IMR-90 (cell line): ENCODE data around the gene CDC5L. TPM values are rescaled to one million over a fixed set of nuclear protein-coding genes. Genes with fewer than 3 reads are reported as not detected.
A peak's percentile ranks its signal among the peaks of the same experiment; 100 is the strongest.

Experiments used
- ATAC-seq: fragments of 200-7000 bp; cut with Tn5 transposase; 2 replicates; pipeline ENCODE4 v1.9.1; 2020; ENCODE audit warnings: low read depth, mild to moderate bottlenecking, moderate library complexity
- BruUV-seq: library from RNA; stranded (reverse); fragments of 400-500 nt; replicated peaks from 2 replicates; lab custom pipeline; 2021; lab: Mats Ljungman, UMichigan
- CTCF ChIA-PET: fragments of 300-600 bp; formaldehyde crosslinking; extraction: SDS; loops from one replicate; lab custom pipeline; 2021; ENCODE audit warnings: antibody characterized with exemption; lab: Yijun Ruan, JAX
- POLR2A ChIA-PET: fragments of 300-600 bp; sonication (Branson Sonifier 250); formaldehyde crosslinking; loops from one replicate; lab custom pipeline; 2022; ENCODE audit warnings: antibody characterized with exemption; ENCODE audit not compliant: unreplicated experiment; lab: Charles Lee
- DNase-seq: peaks from one replicate; pipeline ENCODE4 v3.0.0; 2013
- H2AFZ ChIP-seq: replicated peaks from 2 replicates; pipeline ENCODE3; 2013; ENCODE audit warnings: low read length, mild to moderate bottlenecking; ENCODE audit not compliant: poor library complexity
- H2AK5ac ChIP-seq: 2 replicates; pipeline ENCODE4 v1.6.1; 2013; ENCODE audit warnings: low read depth, low read length, inconsistent platforms
- H2AK9ac ChIP-seq: replicated peaks from 2 replicates; pipeline ENCODE3; 2013; ENCODE audit warnings: mild to moderate bottlenecking, low read depth, low read length, moderate library complexity; ENCODE audit not compliant: poor library complexity
- H2BK120ac ChIP-seq: 2 replicates; pipeline ENCODE4 v1.6.1; 2013; ENCODE audit warnings: low read depth, low read length, inconsistent platforms
- H2BK15ac ChIP-seq: 3 replicates; pipeline ENCODE4 v1.6.1; 2013; ENCODE audit warnings: low read depth, low read length, inconsistent platforms
- H2BK20ac ChIP-seq: 2 replicates; pipeline ENCODE4 v1.6.1; 2013; ENCODE audit warnings: low read depth, mild to moderate bottlenecking, inconsistent platforms, low read length, moderate library complexity
- H2BK5ac ChIP-seq: 2 replicates; pipeline ENCODE4 v1.6.1; 2013; ENCODE audit warnings: mild to moderate bottlenecking, low read depth, low read length, inconsistent platforms; ENCODE audit not compliant: poor library complexity, severe bottlenecking
- H3K14ac ChIP-seq: replicated peaks from 2 replicates; pipeline ENCODE4 v1.6.1; 2013; ENCODE audit warnings: low read depth, low read length, inconsistent platforms
- H3K18ac ChIP-seq: 2 replicates; pipeline ENCODE4 v1.6.1; 2013; ENCODE audit warnings: low read depth, low read length, control low read depth
- H3K23ac ChIP-seq: 2 replicates; pipeline ENCODE4 v1.6.1; 2013; ENCODE audit warnings: low read depth, low read length, inconsistent platforms
- H3K27ac ChIP-seq: 2 replicates; pipeline ENCODE4 v1.5.1; 2013; ENCODE audit warnings: mild to moderate bottlenecking, control low read depth, low read length; ENCODE audit not compliant: insufficient read depth
- H3K27me3 ChIP-seq: 2 replicates; pipeline ENCODE4 v1.6.1; 2013; ENCODE audit warnings: low read length; ENCODE audit not compliant: control insufficient read depth, insufficient read depth
- H3K36me3 ChIP-seq: 2 replicates; pipeline ENCODE4 v1.6.1; 2013; ENCODE audit warnings: low read length, mixed read lengths; ENCODE audit not compliant: control insufficient read depth, insufficient read depth
- H3K4ac ChIP-seq: 2 replicates; pipeline ENCODE4 v1.6.1; 2013; ENCODE audit warnings: low read depth, low read length, inconsistent platforms
- H3K4me1 ChIP-seq: 2 replicates; pipeline ENCODE4 v1.6.1; 2013; ENCODE audit warnings: low read length, mixed read lengths; ENCODE audit not compliant: control insufficient read depth, insufficient read depth
- H3K4me2 ChIP-seq: 2 replicates; pipeline ENCODE4 v1.6.1; 2013; ENCODE audit warnings: low read depth, mild to moderate bottlenecking, control low read depth, low read length, moderate library complexity
- H3K4me3 ChIP-seq: 2 replicates; pipeline ENCODE4 v1.5.1; 2013; ENCODE audit warnings: low read depth, mild to moderate bottlenecking, control low read depth, low read length, moderate library complexity; ENCODE audit not compliant: insufficient read depth
- H3K56ac ChIP-seq: 2 replicates; pipeline ENCODE4 v1.6.1; 2013; ENCODE audit warnings: low read length, inconsistent platforms; ENCODE audit not compliant: insufficient read depth; ENCODE audit errors: extremely low read depth
- H3K79me1 ChIP-seq, 2 experiments: 2 replicates each; pipeline ENCODE4 v1.6.1; 2013; ENCODE audit warnings: low read length in 2 of 2, inconsistent platforms in 1 of 2, low read depth in 1 of 2
- H3K9ac ChIP-seq: 2 replicates; pipeline ENCODE4 v1.6.1; 2013; ENCODE audit warnings: low read depth, low read length, control low read depth
- H3K9me1 ChIP-seq: 2 replicates; pipeline ENCODE4 v1.6.1; 2013; ENCODE audit warnings: low read length, inconsistent platforms; ENCODE audit not compliant: insufficient read depth
- H3K9me3 ChIP-seq: 2 replicates; pipeline ENCODE4 v1.6.1; 2013; ENCODE audit warnings: low read length; ENCODE audit not compliant: control insufficient read depth, insufficient read depth
- H4K20me1 ChIP-seq: 2 replicates; pipeline ENCODE4 v1.6.1; 2013; ENCODE audit warnings: low read length, inconsistent platforms; ENCODE audit not compliant: insufficient read depth
- H4K5ac ChIP-seq: 2 replicates; pipeline ENCODE4 v1.6.1; 2013; ENCODE audit warnings: mild to moderate bottlenecking, low read depth, low read length, control low read depth
- H4K8ac ChIP-seq, 2 experiments: 2 replicates each; pipeline ENCODE4 v1.6.1; 2013; ENCODE audit warnings: low read depth in 2 of 2, low read length in 2 of 2, control low read depth in 1 of 2, inconsistent platforms in 1 of 2
- H4K91ac ChIP-seq: 2 replicates; pipeline ENCODE4 v1.6.1; 2013; ENCODE audit warnings: low read depth, low read length, inconsistent platforms; ENCODE audit not compliant: insufficient read depth
- BHLHE40 ChIP-seq: fragments of 150-350 bp; IDR thresholded peaks from 2 replicates; pipeline ENCODE4 v1.6.1; 2016; ENCODE audit warnings: mild to moderate bottlenecking, low read depth, low read length
- CEBPB ChIP-seq: IDR thresholded peaks from 2 replicates; pipeline ENCODE4 v1.6.1; 2012; ENCODE audit warnings: low read depth, low read length, improper control_type of control experiment
- CHD1 ChIP-seq: IDR thresholded peaks from 2 replicates; pipeline ENCODE4 v1.6.1; 2012; ENCODE audit warnings: low read depth, low read length, improper control_type of control experiment
- ELK1 ChIP-seq: fragments of 150-350 bp; IDR thresholded peaks from 2 replicates; pipeline ENCODE4 v1.6.1; 2016; ENCODE audit warnings: low read depth, mild to moderate bottlenecking, low read length, moderate library complexity, borderline replicate concordance
- FOS ChIP-seq: fragments of 150-350 bp; IDR thresholded peaks from 2 replicates; pipeline ENCODE4 v1.6.1; 2016; ENCODE audit warnings: low read depth, low read length
- MAFK ChIP-seq: IDR thresholded peaks from 2 replicates; pipeline ENCODE4 v1.6.1; 2012; ENCODE audit warnings: low read depth, low read length, improper control_type of control experiment
- MAZ ChIP-seq: IDR thresholded peaks from 2 replicates; pipeline ENCODE4 v1.6.1; 2012; ENCODE audit warnings: low read depth, mild to moderate bottlenecking, low read length, improper control_type of control experiment, moderate library complexity, borderline replicate concordance
- MXI1 ChIP-seq: IDR thresholded peaks from 2 replicates; pipeline ENCODE4 v1.6.1; 2012; ENCODE audit warnings: low read depth, mild to moderate bottlenecking, low read length, moderate library complexity, borderline replicate concordance
- NFE2L2 ChIP-seq: fragments of 150-350 bp; IDR thresholded peaks from 2 replicates; pipeline ENCODE4 v1.6.1; 2016; ENCODE audit warnings: low read depth, mild to moderate bottlenecking, low read length
- POLR2A ChIP-seq: IDR thresholded peaks from 2 replicates; pipeline ENCODE4 v1.6.1; 2012; ENCODE audit warnings: mild to moderate bottlenecking, low read depth, low read length
- RAD21 ChIP-seq: IDR thresholded peaks from 2 replicates; pipeline ENCODE4 v1.6.1; 2012; ENCODE audit warnings: low read length, improper control_type of control experiment
- RCOR1 ChIP-seq: IDR thresholded peaks from 2 replicates; pipeline ENCODE4 v1.6.1; 2012; ENCODE audit warnings: mild to moderate bottlenecking, low read length, improper control_type of control experiment; ENCODE audit not compliant: insufficient replicate concordance
- SMC3 ChIP-seq: fragments of 150-350 bp; IDR thresholded peaks from 2 replicates; pipeline ENCODE4 v1.6.1; 2016; ENCODE audit warnings: low read depth, mild to moderate bottlenecking, antibody characterized with exemption, low read length, moderate library complexity
- USF2 ChIP-seq: fragments of 150-350 bp; IDR thresholded peaks from 2 replicates; pipeline ENCODE4 v1.6.1; 2017; ENCODE audit warnings: mild to moderate bottlenecking, antibody characterized with exemption, low read length, low read depth
- WGBS, 2 experiments: methylation state at CpG; one replicate each; pipeline versions ENCODE4 v1.1.5 to v1.1.7; 2013; ENCODE audit warnings: missing lambda C conversion rate in 2 of 2; ENCODE audit not compliant: insufficient read length in 1 of 2; ENCODE audit errors: extremely low coverage in 2 of 2; 5-methylcytosine and 5-hydroxymethylcytosine counted together
- dilution Hi-C: fragments of 300-500 bp; cut with HindIII; formaldehyde crosslinking; loops from one replicate; pipeline ENCODE4 v1.14.3; 2018; ENCODE audit warnings: low sequenced_read_pairs; ENCODE audit not compliant: unreplicated experiment
- in situ Hi-C: fragments of 300-500 bp; cut with MboI; formaldehyde crosslinking; loops from 3 replicates; pipeline ENCODE4 v1.14.3; 2019; ENCODE audit warnings: low sequenced_read_pairs, inconsistent platforms, mixed read lengths
- intact Hi-C: fragments of 100-400 bp; cut with micrococcal nuclease; formaldehyde crosslinking; loops from 2 replicates; pipeline ENCODE4 v1.10.0; 2022
- polyA plus RNA-seq, 3 experiments: library from polyadenylated mRNA; depleted of rRNA; stranded (reverse); fragments of >200 nt; gene quantifications; 2 replicates each; pipeline ENCODE4 v1.2.3, GENCODE V29; 2012; ENCODE audit warnings: low replicate concordance in 1 of 3
- total RNA-seq: library from RNA; depleted of rRNA; stranded (reverse); fragments of >200 nt; gene quantifications from 2 replicates; pipeline ENCODE4 v1.2.3, GENCODE V29; 2012

The CDC5L gene
- total and polyA plus RNA-seq, 2 of the 4 experiments (the other 2 are of a cell fraction): 9.9 to 17.7 TPM

- no CpG with 5 or more reads among the region's 1 CpG for WGBS, 2 experiments
- Histone ChIP-seq H3K9me3 (peaks cover 3% of the 10 kb centered on the region; the same call in 1 of the 2 replicates), H3K9me1 (no peaks in the 10 kb centered on the region), H2BK15ac (no peak overlapping the region), H3K79me1 (peaks cover 17 to 25% of the 10 kb centered on the region in 2 experiments), H3K27me3 (no peaks in the 10 kb centered on the region), H2AK5ac (no peak overlapping the region), H2BK20ac (no peak overlapping the region), H2BK120ac (no peak overlapping the region), H3K27ac (no peak overlapping the region), H4K91ac (no peak overlapping the region), H3K18ac (no peak overlapping the region), H3K56ac (no peak overlapping the region), H3K9ac (no peak overlapping the region), H2AK9ac (peak overlapping the region; percentile 37), H3K4me3 (no peak overlapping the region), H4K20me1 (0 out of 2 replicates have a peak, but pooled peaks cover 3% of the 10 kb centered on the region), H3K14ac (no peak overlapping the region), H4K8ac (no peak overlapping the region), H3K4me2 (no peak overlapping the region), H2BK5ac (no peak overlapping the region), H4K5ac (no peak overlapping the region), H2AFZ (no peak overlapping the region), H3K4me1 (peaks cover 3% of the 10 kb centered on the region), H3K36me3 (peaks cover 5% of the 10 kb centered on the region), H3K4ac (no peak overlapping the region), H3K23ac (no peak overlapping the region)
- ATAC-seq (no peak), DNase-seq (no peak)
- ChIA-PET POLR2A (no interaction called here), CTCF (interaction anchor here (1.7 kb wide), 1 partner anchor 14 kb away, joined by 6 read pairs; no protein-coding TSS in a partner anchor)
- no TSS peak for BruUV-seq
- intact Hi-C loops (no loop called here), dilution Hi-C loops (no loop called here), in situ Hi-C loops (no loop called here)
- no peak for TF ChIP-seq RAD21
- TF ChIP-seq POLR2A: no peak
- no peak for TF ChIP-seq MAZ
- TF ChIP-seq SMC3: no peak
- TF ChIP-seq CHD1: no peak
- no peak for TF ChIP-seq CEBPB
- no peak for TF ChIP-seq USF2
- no peak for TF ChIP-seq MXI1
- no peak for TF ChIP-seq ELK1
- no peak for TF ChIP-seq FOS
- TF ChIP-seq NFE2L2: no peak
- no peak for TF ChIP-seq MAFK
- TF ChIP-seq BHLHE40: no peak
- TF ChIP-seq RCOR1: no peak
Measured at GRCh38 chr6:44444853-44445252, 57.3 kb downstream of the CDC5L start.
